HEK293 (cell line): Measurements from ENCODE around the gene NUDT3.

Experiments used
- CTCF ChIA-PET: fragments of 350-600 bp; formaldehyde crosslinking; extraction: SDS; loops from one replicate; lab custom pipeline; 2021; ENCODE audit warnings: antibody characterized with exemption; lab: Yijun Ruan, JAX
- POLR2A ChIA-PET: fragments of 300-600 bp; formaldehyde crosslinking; extraction: SDS; loops from one replicate; lab custom pipeline; 2020; ENCODE audit warnings: antibody characterized with exemption, inconsistent platforms; lab: Yijun Ruan, JAX
- H3K27ac ChIP-seq: fragments of 200-500 bp; sonication (Bioruptor generic); 2 replicates; pipeline ENCODE4 v1.5.1; 2014; ENCODE audit warnings: low read depth, low read length, control low read depth, inconsistent platforms; ENCODE audit errors: extremely low read depth
- H3K36me3 ChIP-seq, 2 experiments: fragments of 200-500 bp in 1 of 2; sonication (Bioruptor generic) in 1 of 2; 1 replicate in 1 of 2; 2 replicates in 1 of 2; pipeline ENCODE4 v1.5.1; 2014 to 2017; ENCODE audit warnings: inconsistent platforms in 2 of 2, low read length in 2 of 2; ENCODE audit not compliant: control insufficient read depth in 2 of 2, insufficient read depth in 1 of 2
- H3K4me1 ChIP-seq: fragments of 200-500 bp; sonication (Bioruptor generic); 2 replicates; pipeline ENCODE4 v1.5.1; 2014; ENCODE audit warnings: mild to moderate bottlenecking, low read length, inconsistent platforms; ENCODE audit not compliant: control insufficient read depth, insufficient read depth
- H3K4me3 ChIP-seq: 2 replicates; pipeline ENCODE4 v1.5.1; 2011; ENCODE audit warnings: low read depth, mild to moderate bottlenecking, control low read depth, low read length, moderate library complexity
- H3K9me3 ChIP-seq: fragments of 200-500 bp; sonication (Bioruptor generic); 2 replicates; pipeline ENCODE4 v1.5.1; 2014; ENCODE audit warnings: low read depth, low read length, inconsistent platforms; ENCODE audit not compliant: control insufficient read depth, insufficient read depth
- EGR2 ChIP-seq: fragments of 450-650 bp; formaldehyde crosslinking; IDR thresholded peaks from 2 replicates; pipeline ENCODE4 v1.5.1; 2016; ENCODE audit warnings: low read depth, missing biosample characterization, missing genetic modification characterization
- KLF8 ChIP-seq: fragments of 450-650 bp; formaldehyde crosslinking; IDR thresholded peaks from 2 replicates; pipeline ENCODE4 v1.5.1; 2016; ENCODE audit warnings: missing biosample characterization, missing genetic modification characterization
- PRDM1 ChIP-seq: fragments of 450-650 bp; formaldehyde crosslinking; IDR thresholded peaks from 2 replicates; pipeline ENCODE4; 2016; ENCODE audit warnings: missing biosample characterization, missing genetic modification characterization
- SP3 ChIP-seq: fragments of 450-650 bp; formaldehyde crosslinking; IDR thresholded peaks from 2 replicates; pipeline ENCODE4 v1.5.1; 2016; ENCODE audit warnings: missing biosample characterization, missing genetic modification characterization
- ZNF324 ChIP-seq: fragments of 450-650 bp; formaldehyde crosslinking; IDR thresholded peaks from 2 replicates; pipeline ENCODE4 v1.5.1; 2016; ENCODE audit warnings: missing biosample characterization, missing genetic modification characterization
- ZNF37A ChIP-seq: fragments of 450-650 bp; IDR thresholded peaks from 2 replicates; pipeline ENCODE4 v1.5.1; 2018; ENCODE audit warnings: missing biosample characterization, missing genetic modification characterization
- ZNF501 ChIP-seq: fragments of 450-650 bp; formaldehyde crosslinking; IDR thresholded peaks from 2 replicates; pipeline ENCODE4 v1.5.1; 2016; ENCODE audit warnings: missing biosample characterization, missing genetic modification characterization
- ZNF610 ChIP-seq: fragments of 450-650 bp; formaldehyde crosslinking; IDR thresholded peaks from 2 replicates; pipeline ENCODE4 v1.5.1; 2016; ENCODE audit warnings: missing biosample characterization, missing genetic modification characterization, borderline replicate concordance
- ZNF626 ChIP-seq: fragments of 450-650 bp; sonication (Bioruptor Pico); formaldehyde crosslinking; IDR thresholded peaks from 2 replicates; pipeline ENCODE4 v1.5.1; 2018; ENCODE audit warnings: missing biosample characterization, missing genetic modification characterization, inconsistent platforms
- ZNF660 ChIP-seq: fragments of 450-650 bp; IDR thresholded peaks from 2 replicates; pipeline ENCODE4 v1.5.1; 2018; ENCODE audit warnings: missing biosample characterization, mild to moderate bottlenecking, missing genetic modification characterization
- ZNF843 ChIP-seq: fragments of 450-650 bp; formaldehyde crosslinking; IDR thresholded peaks from 2 replicates; pipeline ENCODE4 v1.5.1; 2016; ENCODE audit warnings: missing biosample characterization, missing genetic modification characterization
- TF ChIP-seq, protein P1 (sequence below): fragments of 450-650 bp; formaldehyde crosslinking; IDR thresholded peaks from 2 replicates; pipeline ENCODE4 v1.5.1; 2016; ENCODE audit warnings: missing biosample characterization, missing genetic modification characterization
- TF ChIP-seq, protein P2 (sequence below): fragments of 450-650 bp; IDR thresholded peaks from 2 replicates; pipeline ENCODE4 v1.5.1; 2018; ENCODE audit warnings: missing biosample characterization, missing genetic modification characterization
- TF ChIP-seq, protein P3 (sequence below): fragments of 450-650 bp; formaldehyde crosslinking; IDR thresholded peaks from 2 replicates; pipeline ENCODE4 v1.5.1; 2016; ENCODE audit warnings: missing biosample characterization, missing genetic modification characterization, borderline replicate concordance

NUDT3 gene

DNA sequence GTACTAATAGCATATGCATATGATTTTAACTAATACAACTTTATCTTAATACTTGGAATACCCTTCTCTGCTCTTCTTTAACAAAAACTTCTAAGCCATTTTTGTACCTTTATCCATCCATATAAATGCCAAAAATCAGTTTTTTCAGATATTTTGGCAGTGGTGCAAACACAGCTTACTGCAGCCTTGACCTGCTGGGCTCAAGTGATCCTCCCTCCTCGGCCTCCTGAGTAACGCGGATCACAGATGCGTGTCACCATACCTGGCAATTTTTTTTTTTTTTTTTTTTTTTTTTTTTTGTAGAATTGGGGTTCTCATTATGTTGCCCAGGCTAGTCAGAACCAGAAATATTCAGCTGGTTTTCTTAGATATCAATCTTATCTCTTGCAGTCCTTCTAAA lies 89.5 kb downstream of the NUDT3 start:
- Histone ChIP-seq H3K27ac (no peak overlapping the region), H3K36me3 (no peaks in the 10 kb centered on the region; a peak in 1 of 3 replicates), H3K9me3 (no peaks in the 10 kb centered on the region), H3K4me3 (no peak overlapping the region), H3K4me1 (0 out of 2 replicates have a peak, but pooled peaks cover 3% of the 10 kb centered on the region)
- POLR2A ChIA-PET, result no interaction called here
- TF ChIP-seq KLF8 (tag by site-specific recombination), result no peak
- no peak for TF ChIP-seq ZNF610 (tag by site-specific recombination)
- TF ChIP-seq, protein P1, sequence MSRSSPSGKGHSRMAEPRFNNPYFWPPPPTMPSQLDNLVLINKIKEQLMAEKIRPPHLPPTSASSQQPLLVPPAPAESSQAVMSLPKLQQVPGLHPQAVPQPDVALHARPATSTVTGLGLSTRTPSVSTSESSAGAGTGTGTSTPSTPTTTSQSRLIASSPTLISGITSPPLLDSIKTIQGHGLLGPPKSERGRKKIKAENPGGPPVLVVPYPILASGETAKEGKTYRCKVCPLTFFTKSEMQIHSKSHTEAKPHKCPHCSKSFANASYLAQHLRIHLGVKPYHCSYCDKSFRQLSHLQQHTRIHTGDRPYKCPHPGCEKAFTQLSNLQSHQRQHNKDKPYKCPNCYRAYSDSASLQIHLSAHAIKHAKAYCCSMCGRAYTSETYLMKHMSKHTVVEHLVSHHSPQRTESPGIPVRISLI (tag by site-specific recombination), result peak; percentile 75
- CTCF ChIA-PET, result interaction anchor here (0.6 to 0.7 kb wide), 2 partner anchors 78 to 128 kb away, joined by 3 to 4 read pairs; no protein-coding TSS in a partner anchor

DNA sequence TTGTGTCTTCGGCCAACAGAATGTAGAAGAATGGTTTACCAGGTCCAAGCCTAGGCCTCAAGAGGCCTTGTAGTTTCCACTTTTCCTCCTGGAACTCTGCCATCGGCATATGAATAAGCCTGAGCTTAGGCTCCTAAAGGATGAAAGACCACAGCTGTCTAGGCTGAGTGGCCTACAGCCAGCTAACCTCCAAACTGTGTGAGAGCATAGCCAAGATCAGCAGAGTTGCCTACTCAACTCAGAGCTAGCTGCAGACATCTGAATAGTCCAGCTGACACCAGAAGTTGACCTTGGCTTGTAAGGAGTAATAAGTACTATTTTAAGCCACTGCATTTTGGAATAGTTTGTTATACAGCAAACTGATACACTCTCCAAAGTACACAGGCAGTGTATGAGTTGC lies 91.1 kb downstream of the NUDT3 start:
- H3K4me3 ChIP-seq, result no peak overlapping the region
- ChIA-PET POLR2A (no interaction called here), CTCF (interaction anchor here (1.2 kb wide), 1 partner anchor 17 kb away, joined by 4 read pairs; no protein-coding TSS in a partner anchor)
- H3K9me3 ChIP-seq, result no peaks in the 10 kb centered on the region
- no peaks in the 10 kb centered on the region for H3K36me3 ChIP-seq
- TF ChIP-seq EGR2 (tag by site-specific recombination), result no peak
- TF ChIP-seq, protein P2, sequence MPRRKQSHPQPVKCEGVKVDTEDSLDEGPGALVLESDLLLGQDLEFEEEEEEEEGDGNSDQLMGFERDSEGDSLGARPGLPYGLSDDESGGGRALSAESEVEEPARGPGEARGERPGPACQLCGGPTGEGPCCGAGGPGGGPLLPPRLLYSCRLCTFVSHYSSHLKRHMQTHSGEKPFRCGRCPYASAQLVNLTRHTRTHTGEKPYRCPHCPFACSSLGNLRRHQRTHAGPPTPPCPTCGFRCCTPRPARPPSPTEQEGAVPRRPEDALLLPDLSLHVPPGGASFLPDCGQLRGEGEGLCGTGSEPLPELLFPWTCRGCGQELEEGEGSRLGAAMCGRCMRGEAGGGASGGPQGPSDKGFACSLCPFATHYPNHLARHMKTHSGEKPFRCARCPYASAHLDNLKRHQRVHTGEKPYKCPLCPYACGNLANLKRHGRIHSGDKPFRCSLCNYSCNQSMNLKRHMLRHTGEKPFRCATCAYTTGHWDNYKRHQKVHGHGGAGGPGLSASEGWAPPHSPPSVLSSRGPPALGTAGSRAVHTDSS, result no peak
- TF ChIP-seq ZNF660 (tag by site-specific recombination), result no peak
- no peak for TF ChIP-seq ZNF501
- TF ChIP-seq SP3 (tag by site-specific recombination), result no peak
- no peak for TF ChIP-seq ZNF37A (tag by site-specific recombination)
- no peak for TF ChIP-seq PRDM1 (tag by site-specific recombination)
- no peak for TF ChIP-seq ZNF843 (tag by site-specific recombination)
- TF ChIP-seq ZNF324 (tag by site-specific recombination), result no peak
- TF ChIP-seq, protein P3, sequence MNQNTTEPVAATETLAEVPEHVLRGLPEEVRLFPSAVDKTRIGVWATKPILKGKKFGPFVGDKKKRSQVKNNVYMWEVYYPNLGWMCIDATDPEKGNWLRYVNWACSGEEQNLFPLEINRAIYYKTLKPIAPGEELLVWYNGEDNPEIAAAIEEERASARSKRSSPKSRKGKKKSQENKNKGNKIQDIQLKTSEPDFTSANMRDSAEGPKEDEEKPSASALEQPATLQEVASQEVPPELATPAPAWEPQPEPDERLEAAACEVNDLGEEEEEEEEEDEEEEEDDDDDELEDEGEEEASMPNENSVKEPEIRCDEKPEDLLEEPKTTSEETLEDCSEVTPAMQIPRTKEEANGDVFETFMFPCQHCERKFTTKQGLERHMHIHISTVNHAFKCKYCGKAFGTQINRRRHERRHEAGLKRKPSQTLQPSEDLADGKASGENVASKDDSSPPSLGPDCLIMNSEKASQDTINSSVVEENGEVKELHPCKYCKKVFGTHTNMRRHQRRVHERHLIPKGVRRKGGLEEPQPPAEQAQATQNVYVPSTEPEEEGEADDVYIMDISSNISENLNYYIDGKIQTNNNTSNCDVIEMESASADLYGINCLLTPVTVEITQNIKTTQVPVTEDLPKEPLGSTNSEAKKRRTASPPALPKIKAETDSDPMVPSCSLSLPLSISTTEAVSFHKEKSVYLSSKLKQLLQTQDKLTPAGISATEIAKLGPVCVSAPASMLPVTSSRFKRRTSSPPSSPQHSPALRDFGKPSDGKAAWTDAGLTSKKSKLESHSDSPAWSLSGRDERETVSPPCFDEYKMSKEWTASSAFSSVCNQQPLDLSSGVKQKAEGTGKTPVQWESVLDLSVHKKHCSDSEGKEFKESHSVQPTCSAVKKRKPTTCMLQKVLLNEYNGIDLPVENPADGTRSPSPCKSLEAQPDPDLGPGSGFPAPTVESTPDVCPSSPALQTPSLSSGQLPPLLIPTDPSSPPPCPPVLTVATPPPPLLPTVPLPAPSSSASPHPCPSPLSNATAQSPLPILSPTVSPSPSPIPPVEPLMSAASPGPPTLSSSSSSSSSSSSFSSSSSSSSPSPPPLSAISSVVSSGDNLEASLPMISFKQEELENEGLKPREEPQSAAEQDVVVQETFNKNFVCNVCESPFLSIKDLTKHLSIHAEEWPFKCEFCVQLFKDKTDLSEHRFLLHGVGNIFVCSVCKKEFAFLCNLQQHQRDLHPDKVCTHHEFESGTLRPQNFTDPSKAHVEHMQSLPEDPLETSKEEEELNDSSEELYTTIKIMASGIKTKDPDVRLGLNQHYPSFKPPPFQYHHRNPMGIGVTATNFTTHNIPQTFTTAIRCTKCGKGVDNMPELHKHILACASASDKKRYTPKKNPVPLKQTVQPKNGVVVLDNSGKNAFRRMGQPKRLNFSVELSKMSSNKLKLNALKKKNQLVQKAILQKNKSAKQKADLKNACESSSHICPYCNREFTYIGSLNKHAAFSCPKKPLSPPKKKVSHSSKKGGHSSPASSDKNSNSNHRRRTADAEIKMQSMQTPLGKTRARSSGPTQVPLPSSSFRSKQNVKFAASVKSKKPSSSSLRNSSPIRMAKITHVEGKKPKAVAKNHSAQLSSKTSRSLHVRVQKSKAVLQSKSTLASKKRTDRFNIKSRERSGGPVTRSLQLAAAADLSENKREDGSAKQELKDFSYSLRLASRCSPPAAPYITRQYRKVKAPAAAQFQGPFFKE (tag by site-specific recombination), result no peak
- no peak for TF ChIP-seq ZNF626 (tag by site-specific recombination)
- H3K4me1 ChIP-seq, result 0 out of 2 replicates have a peak, but pooled peaks cover 3% of the 10 kb centered on the region
- no peak overlapping the region for H3K27ac ChIP-seq
